Peyer's patch (tissue), 4 donors: ENCODE results near the gene OXA1L. TPM values are rescaled to one million over a fixed set of nuclear protein-coding genes. Genes with fewer than 3 reads are reported as not detected.

Experiments
- DNase-seq, 3 donors: peaks; one replicate each; pipeline ENCODE4 v3.0.0-alpha.2; 2017 to 2019
- H3K27ac ChIP-seq, 4 donors: fragments of 200-600 bp; sonication (generic); one replicate each; pipeline ENCODE4 v1.5.1; 2016 to 2019
- H3K27me3 ChIP-seq, 2 donors: fragments of 200-600 bp; sonication (generic); one replicate each; pipeline ENCODE4 v1.5.1; 2019
- H3K36me3 ChIP-seq, 3 donors: fragments of 200-600 bp; sonication (generic); one replicate each; pipeline ENCODE4 v1.5.1; 2016 to 2019
- H3K4me1 ChIP-seq, 4 donors: fragments of 200-600 bp; sonication (generic); one replicate each; pipeline ENCODE4 v1.5.1; 2016 to 2019
- H3K4me3 ChIP-seq, 4 donors: fragments of 200-600 bp; sonication (generic); 1 replicate in 3 of 4; 2 replicates in 1 of 4; pipeline ENCODE4 v1.5.1; 2016 to 2019; ENCODE audit warnings: mild to moderate bottlenecking in 1 of 4
- H3K9me3 ChIP-seq, 4 donors: fragments of 200-600 bp; sonication (generic); one replicate each; pipeline ENCODE4 v1.5.1; 2016 to 2019; ENCODE audit warnings: mild to moderate bottlenecking in 1 of 4
- CTCF ChIP-seq, 6 experiments: fragments of 450-650 bp in 4 of 6; fragments of 200-600 bp in 2 of 6; sonication (generic) in 1 of 6; IDR thresholded peaks; one replicate each; pipeline ENCODE4 v1.5.1; 2017 to 2019; ENCODE audit warnings: antibody characterized with exemption in 6 of 6, mild to moderate bottlenecking in 3 of 6, moderate library complexity in 1 of 6
- POLR2A ChIP-seq, 2 donors: fragments of 450-650 bp; IDR thresholded peaks; one replicate each; pipeline ENCODE4 v1.5.1; 2017; ENCODE audit warnings: antibody characterized with exemption in 2 of 2, mild to moderate bottlenecking in 2 of 2, moderate library complexity in 2 of 2
- total RNA-seq, 4 donors: library from RNA; depleted of rRNA; stranded (reverse); fragments of >200 nt; gene quantifications; one replicate each; pipeline ENCODE4 v1.1.0, GENCODE V29; 2016

Gene OXA1L
- total RNA-seq, 4 donors from 2014 or later, result 73.6 to 115 (median 90.4) TPM

- H3K4me3 ChIP-seq, result no peak overlapping the region
- TF ChIP-seq CTCF (IDR thresholded peaks at IDR 0.05) (no peak), POLR2A (IDR thresholded peaks at IDR 0.05) (no peak)
Measured at GRCh38 chr14:22778084-22778483, 11.6 kb downstream of the OXA1L start.

GRCh38 chr14:22780105-22780679 lies 13.7 kb downstream of the OXA1L start:
- H3K4me1 ChIP-seq, result no peaks in the 10 kb centered on the region
- no peaks in the 10 kb centered on the region for H3K27me3 ChIP-seq
- no peaks in the 10 kb centered on the region for H3K9me3 ChIP-seq
- no peak overlapping the region for H3K27ac ChIP-seq
- peaks cover 0 to 11% (median 0%) of the 10 kb centered on the region in 3 donors for H3K36me3 ChIP-seq
- no peak for DNase-seq
- H3K4me3 ChIP-seq, result no peak overlapping the region
- TF ChIP-seq POLR2A (IDR thresholded peaks at IDR 0.05), result no peak
- TF ChIP-seq CTCF (IDR thresholded peaks at IDR 0.05), result no peak

More at GRCh38 chr14:22778084-22778483, 11.6 kb downstream of the OXA1L start:
- DNase-seq, result no peak
- Histone ChIP-seq H3K36me3 (peaks cover 0 to 27% (median 0%) of the 10 kb centered on the region in 3 donors), H3K27ac (no peak overlapping the region), H3K27me3 (no peaks in the 10 kb centered on the region), H3K9me3 (no peaks in the 10 kb centered on the region), H3K4me1 (no peaks in the 10 kb centered on the region)

- Histone ChIP-seq H3K4me1 (no peaks in the 10 kb centered on the region), H3K9me3 (no peaks in the 10 kb centered on the region), H3K27me3 (no peaks in the 10 kb centered on the region), H3K4me3 (no peak overlapping the region), H3K27ac (no peak overlapping the region), H3K36me3 (peaks cover 0 to 7% (median 0%) of the 10 kb centered on the region in 3 donors)
- no peak for TF ChIP-seq POLR2A (IDR thresholded peaks at IDR 0.05)
- TF ChIP-seq CTCF (IDR thresholded peaks at IDR 0.05), result no peak
- DNase-seq, result no peak
Measured at GRCh38 chr14:22780941-22781300, 14.4 kb downstream of the OXA1L start.

- no peak for DNase-seq
Measured at GRCh38 chr14:22781301-22781991, 15.0 kb downstream of the OXA1L start.

GRCh38 chr14:22786685-22787084 lies 20.2 kb downstream of the OXA1L start:
- DNase-seq, result no peak
- Histone ChIP-seq H3K27me3 (no peaks in the 10 kb centered on the region), H3K36me3 (no peaks in the 10 kb centered on the region), H3K27ac (no peak overlapping the region), H3K9me3 (no peaks in the 10 kb centered on the region), H3K4me1 (no peaks in the 10 kb centered on the region), H3K4me3 (no peak overlapping the region)
- no peak for TF ChIP-seq CTCF (IDR thresholded peaks at IDR 0.05)

More at GRCh38 chr14:22781301-22781991, 15.0 kb downstream of the OXA1L start:
- Histone ChIP-seq H3K36me3 (peaks cover 0 to 3% (median 0%) of the 10 kb centered on the region in 3 donors), H3K27me3 (no peaks in the 10 kb centered on the region), H3K9me3 (no peaks in the 10 kb centered on the region), H3K27ac (no peak overlapping the region), H3K4me3 (no peak overlapping the region), H3K4me1 (no peaks in the 10 kb centered on the region)
- TF ChIP-seq CTCF (IDR thresholded peaks at IDR 0.05) (no peak), POLR2A (IDR thresholded peaks at IDR 0.05) (no peak)
